Epithelial cell of esophagus (primary cell): Measurements from ENCODE around the gene SATB2.

ENCODE experiments used
- DNase-seq: peaks from one replicate; pipeline ENCODE4 v3.0.0; 2010; ENCODE audit warnings: low read depth
- H3K4me3 ChIP-seq: 2 replicates; pipeline ENCODE4 v1.5.1; 2011; ENCODE audit warnings: mild to moderate bottlenecking, low read length, control low read depth
- CTCF ChIP-seq: IDR thresholded peaks from 2 replicates; pipeline ENCODE4 v1.5.1; 2011; ENCODE audit warnings: low read depth, mild to moderate bottlenecking, low read length, control low read depth, inconsistent platforms; ENCODE audit not compliant: insufficient read depth; ENCODE audit errors: missing control alignments

Gene SATB2

GRCh38 chr2:199465988-199466691 is 8.4 kb upstream of the SATB2 start:
- DNase-seq = no peak
- TF ChIP-seq CTCF = no peak
- H3K4me3 ChIP-seq = no peak overlapping the region

GRCh38 chr2:199465390-199465789 is 7.7 kb upstream of the SATB2 start:
- DNase-seq = no peak
- no peak for TF ChIP-seq CTCF
- no peak overlapping the region for H3K4me3 ChIP-seq

- TF ChIP-seq CTCF = no peak
- no peak overlapping the region for H3K4me3 ChIP-seq
- DNase-seq = no peak
These were observed 7.0 kb upstream of the SATB2 start for GRCh38 chr2:199464606-199465352.

- peak overlapping the region; percentile 40 for H3K4me3 ChIP-seq
- DNase-seq = no peak
These were observed 6.2 kb upstream of the SATB2 start for GRCh38 chr2:199463708-199464605.

GRCh38 chr2:199462956-199463692 is 5.4 kb upstream of the SATB2 start:
- H3K4me3 ChIP-seq = peak overlapping the region; percentile 40
- DNase-seq = peak; percentile 44
- peak; percentile 58 for TF ChIP-seq CTCF

More at GRCh38 chr2:199463708-199464605, 6.2 kb upstream of the SATB2 start:
- TF ChIP-seq CTCF = no peak

GRCh38 chr2:199462347-199462955 is 4.7 kb upstream of the SATB2 start:
- no peak overlapping the region for H3K4me3 ChIP-seq
- no peak for DNase-seq
- TF ChIP-seq CTCF = no peak
